IMR-90 (cell line): ENCODE results near the gene HOXA13.

Experiments
- BHLHE40 ChIP-seq: fragments of 150-350 bp; IDR thresholded peaks from 2 replicates; pipeline ENCODE4 v1.6.1; 2016; ENCODE audit warnings: mild to moderate bottlenecking, low read depth, low read length
- CHD1 ChIP-seq: IDR thresholded peaks from 2 replicates; pipeline ENCODE4 v1.6.1; 2012; ENCODE audit warnings: low read depth, low read length, improper control_type of control experiment
- CTCF ChIP-seq: conservative IDR thresholded peaks from 2 replicates; pipeline ENCODE4 v1.5.1; 2012; ENCODE audit warnings: mild to moderate bottlenecking, low read depth, low read length, improper control_type of control experiment
- FOS ChIP-seq: fragments of 150-350 bp; IDR thresholded peaks from 2 replicates; pipeline ENCODE4 v1.6.1; 2016; ENCODE audit warnings: low read depth, low read length
- POLR2A ChIP-seq: IDR thresholded peaks from 2 replicates; pipeline ENCODE4 v1.6.1; 2012; ENCODE audit warnings: mild to moderate bottlenecking, low read depth, low read length
- RFX5 ChIP-seq: IDR thresholded peaks from 2 replicates; pipeline ENCODE4 v1.8.0; 2012; ENCODE audit warnings: low read depth, mild to moderate bottlenecking, low read length, moderate library complexity
- TF ChIP-seq, protein P1 (sequence below): fragments of 150-350 bp; IDR thresholded peaks from 2 replicates; pipeline ENCODE4 v1.6.1; 2017; ENCODE audit warnings: mild to moderate bottlenecking, antibody characterized with exemption, low read length, low read depth

DNA sequence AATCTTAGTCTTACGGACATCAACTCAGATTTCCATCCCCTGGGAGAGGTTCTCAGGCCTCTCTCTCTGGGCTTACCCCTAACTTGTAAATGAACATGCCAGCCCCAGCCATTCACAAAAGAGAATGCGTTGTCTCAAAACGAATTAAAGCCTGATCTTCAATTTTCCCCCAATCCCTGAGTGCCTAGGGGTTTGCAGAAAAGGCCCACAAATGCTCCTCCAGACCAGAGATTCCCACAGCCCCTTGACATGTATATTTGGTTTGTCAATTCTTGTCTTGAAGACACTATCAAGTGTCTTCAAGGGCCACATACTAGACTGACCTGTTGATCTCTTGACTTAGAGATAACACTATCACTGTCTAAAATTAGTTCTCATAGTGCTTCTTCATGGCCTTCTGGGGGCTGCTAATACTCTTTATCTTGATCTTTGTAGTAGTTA is 11.9 kb upstream of the HOXA13 start:
- TF ChIP-seq POLR2A (no peak), RFX5 (no peak), CTCF (no peak), FOS (no peak), BHLHE40 (no peak), CHD1 (no peak)
- TF ChIP-seq, protein P1, sequence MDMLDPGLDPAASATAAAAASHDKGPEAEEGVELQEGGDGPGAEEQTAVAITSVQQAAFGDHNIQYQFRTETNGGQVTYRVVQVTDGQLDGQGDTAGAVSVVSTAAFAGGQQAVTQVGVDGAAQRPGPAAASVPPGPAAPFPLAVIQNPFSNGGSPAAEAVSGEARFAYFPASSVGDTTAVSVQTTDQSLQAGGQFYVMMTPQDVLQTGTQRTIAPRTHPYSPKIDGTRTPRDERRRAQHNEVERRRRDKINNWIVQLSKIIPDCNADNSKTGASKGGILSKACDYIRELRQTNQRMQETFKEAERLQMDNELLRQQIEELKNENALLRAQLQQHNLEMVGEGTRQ = no peak
